VCaP (cell line): ENCODE results near the gene CEBPA.
A peak's percentile ranks its signal among the peaks of the same experiment; 100 is the strongest.

ENCODE experiments used
- H3K27ac ChIP-seq: fragments of 450-650 bp; 2 replicates; pipeline ENCODE4 v1.5.1; 2017
- CTCF ChIP-seq: fragments of 450-650 bp; conservative IDR thresholded peaks from 2 replicates; pipeline ENCODE4 v1.5.1; 2017; ENCODE audit warnings: mild to moderate bottlenecking, moderate library complexity

The CEBPA gene

GRCh38 chr19:33302175-33302973, at the start of gene CEBPA:
Gene CEBPA, minus strand, starts transcription at chr19:33302534. Its CDS starts 120 bp downstream, at chr19:33302414.
- H3K27ac ChIP-seq: peak within 1 kb of the TSS; percentile 78
- TF ChIP-seq CTCF: peak; percentile 84

DNA sequence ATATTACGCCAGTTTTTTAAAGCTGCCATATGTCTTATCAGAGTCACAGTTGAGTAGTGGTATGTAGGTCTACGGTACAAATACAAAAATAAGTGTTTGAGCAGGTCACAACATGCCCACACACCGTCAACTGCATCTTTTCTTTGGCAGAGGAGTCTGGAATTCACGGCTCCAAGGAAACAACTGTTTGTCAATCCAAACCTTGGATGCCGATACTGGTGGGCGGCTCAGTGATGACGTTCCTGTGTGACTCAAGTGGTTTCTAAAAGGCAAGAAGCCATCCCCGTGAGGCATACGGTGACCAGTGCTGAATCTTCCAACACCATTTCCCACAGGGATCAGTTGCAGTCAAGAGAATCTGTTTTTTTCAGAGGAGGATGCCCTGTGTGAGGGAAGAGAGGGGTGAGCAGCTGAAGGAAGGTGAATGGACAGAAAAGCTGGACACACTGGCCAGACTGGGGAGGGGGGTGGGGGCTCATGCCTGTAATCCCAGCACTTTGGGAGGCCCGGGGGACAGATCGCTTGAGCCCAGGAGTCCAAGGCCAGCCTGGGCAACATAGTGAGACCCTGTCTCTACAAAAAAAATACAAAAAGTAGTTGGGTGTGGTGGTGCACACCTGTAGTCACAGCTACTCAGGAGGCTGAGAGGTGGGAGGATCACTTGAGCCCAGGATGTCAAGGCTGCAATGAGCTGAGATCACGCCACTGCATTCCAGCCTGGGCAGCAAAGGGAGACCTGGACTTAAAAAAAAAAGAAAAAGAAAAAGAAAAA, 48.4 kb upstream of the CEBPA start:
- no peak overlapping the region for H3K27ac ChIP-seq
- no peak for TF ChIP-seq CTCF

- no peak overlapping the region for H3K27ac ChIP-seq
- no peak for TF ChIP-seq CTCF
These were observed 47.3 kb upstream of the CEBPA start for GRCh38 chr19:33349319-33350289.

DNA sequence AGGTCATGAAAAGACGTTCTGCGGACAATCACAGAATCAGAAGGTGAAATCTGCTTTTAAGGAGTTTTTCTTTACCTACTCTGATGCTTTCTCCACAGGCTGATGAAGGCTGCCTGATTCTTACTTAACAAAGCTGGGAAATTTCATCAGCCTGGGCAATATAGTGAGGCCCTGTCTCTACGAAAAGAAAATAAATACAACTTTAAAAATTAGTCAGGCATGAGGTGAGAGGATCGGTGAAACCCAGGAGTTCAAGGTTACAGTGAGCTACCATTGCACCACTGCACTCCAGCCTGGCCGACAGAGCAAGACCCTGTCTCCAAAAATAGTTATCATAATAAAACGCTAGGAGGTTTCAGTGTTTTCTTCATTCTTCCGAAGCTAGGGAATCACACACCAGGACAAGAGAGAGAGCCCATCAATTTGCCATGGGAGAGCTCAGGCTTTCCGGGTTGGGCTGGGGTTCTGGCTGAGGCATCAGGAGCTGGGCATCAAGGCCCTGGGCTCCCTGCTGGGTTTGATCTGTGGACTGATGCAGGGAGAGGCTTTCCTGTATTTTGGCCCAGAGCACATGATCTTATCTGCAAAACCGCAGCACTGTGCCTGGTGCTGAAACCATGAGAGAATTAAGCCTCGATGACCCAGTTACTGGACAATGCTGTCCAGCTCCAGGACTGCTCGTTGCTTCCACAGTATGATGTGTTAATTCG, 46.1 kb upstream of the CEBPA start:
- TF ChIP-seq CTCF: no peak
- H3K27ac ChIP-seq: no peak overlapping the region

DNA sequence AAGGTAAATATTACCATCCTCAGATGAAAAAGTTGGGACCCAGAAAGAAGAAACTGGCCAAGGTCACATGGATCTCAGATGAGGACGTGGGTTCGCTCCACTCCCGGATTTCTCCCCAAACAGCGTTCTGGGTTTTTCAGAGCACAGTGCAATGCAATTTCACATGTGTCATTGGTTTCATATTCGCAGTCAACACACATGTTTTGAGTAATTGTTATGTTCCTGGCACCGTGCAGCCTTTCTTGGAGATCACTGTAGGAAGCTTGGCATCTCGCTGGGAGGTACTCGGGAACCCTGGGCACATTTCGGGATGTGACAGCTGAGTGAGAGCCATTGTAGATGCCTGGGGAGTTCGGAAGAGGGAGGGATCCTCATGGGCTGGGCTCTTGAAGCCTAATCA, 45.0 kb upstream of the CEBPA start:
- TF ChIP-seq CTCF: no peak
- H3K27ac ChIP-seq: no peak overlapping the region

DNA sequence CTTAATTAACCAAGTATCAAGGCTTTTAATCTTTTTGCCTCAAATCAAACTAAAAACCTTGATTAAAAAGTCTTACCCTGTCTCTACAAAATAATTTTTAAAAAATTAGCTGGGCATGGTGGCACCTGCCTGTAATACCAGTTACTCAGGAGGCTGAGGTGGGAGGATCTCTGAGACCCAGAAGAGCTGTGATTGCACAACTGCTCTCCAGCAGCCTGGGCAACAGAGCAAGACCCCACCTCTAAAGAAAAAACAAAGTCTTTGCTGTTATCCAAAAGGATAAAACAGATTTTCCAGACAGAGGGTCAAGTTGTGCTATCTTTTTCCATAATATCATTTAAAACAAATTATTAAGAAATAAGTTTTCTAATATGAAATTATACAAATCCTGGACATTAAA, 44.3 kb upstream of the CEBPA start:
- H3K27ac ChIP-seq: no peak overlapping the region
- TF ChIP-seq CTCF: no peak
